Omental fat pad (tissue), 4 donors: ENCODE data around the gene PCCA. TPM values are rescaled to one million over a fixed set of nuclear protein-coding genes. Genes with fewer than 3 reads are reported as not detected.

Source experiments
- ATAC-seq: fragments of 150-250 bp; one replicate; pipeline ENCODE4 v1.9.1; 2016; ENCODE audit warnings: mild to moderate bottlenecking, moderate library complexity; ENCODE audit not compliant: low FRiP score
- DNase-seq: peaks from one replicate; pipeline ENCODE4 v3.0.0-alpha.2; 2019; ENCODE audit warnings: low spot score
- CTCF ChIP-seq, 3 donors: fragments of 450-650 bp; IDR thresholded peaks; one replicate each; pipeline ENCODE4 v1.5.1; 2016 to 2017; ENCODE audit warnings: antibody characterized with exemption in 3 of 3, mild to moderate bottlenecking in 3 of 3, moderate library complexity in 2 of 3
- total RNA-seq, 4 donors: library from RNA; depleted of rRNA; stranded (reverse); fragments of >200 nt; gene quantifications; one replicate each; pipeline ENCODE4 v1.1.0, GENCODE V29; 2016

The PCCA gene
- total RNA-seq, 4 donors from 2014 or later = 27.5 to 61.6 (median 49.2) TPM

- no peak for TF ChIP-seq CTCF (IDR thresholded peaks at IDR 0.05)
- DNase-seq = no peak
- no peak for ATAC-seq
Observed at GRCh38 chr13:100529666-100530377, 440.9 kb downstream of the PCCA start.

DNA sequence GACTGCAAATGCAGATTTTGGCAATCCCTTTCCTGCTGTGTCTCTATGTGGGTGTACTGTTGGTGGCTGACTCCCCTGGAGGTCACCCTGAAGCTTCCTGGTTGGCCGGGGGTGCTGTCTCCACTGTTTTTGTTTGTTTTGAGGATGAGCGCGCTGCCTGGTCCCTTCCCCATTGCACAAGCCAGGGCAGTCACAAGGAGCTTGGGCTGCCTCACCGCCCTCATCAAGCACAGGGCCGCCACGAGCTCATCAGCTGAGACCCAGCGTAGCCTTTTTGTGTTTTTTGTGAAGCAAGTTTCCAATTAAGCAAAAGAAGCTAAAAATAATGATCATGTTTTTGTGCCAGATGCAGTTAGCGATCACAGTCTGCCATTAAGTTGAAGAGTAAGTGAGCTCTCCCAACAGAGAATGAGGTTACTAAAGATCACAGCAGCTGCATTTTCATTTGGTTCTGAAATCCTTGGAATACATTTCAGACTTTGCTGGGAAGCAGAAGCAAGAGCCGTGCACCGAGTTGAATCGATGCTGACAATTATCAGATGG is 441.8 kb downstream of the PCCA start:
- no peak for TF ChIP-seq CTCF (IDR thresholded peaks at IDR 0.05)
- DNase-seq = no peak
- ATAC-seq = no peak

- DNase-seq (no peak), ATAC-seq (peak; percentile 10)
- no peak for TF ChIP-seq CTCF (IDR thresholded peaks at IDR 0.05)
Observed at GRCh38 chr13:100532090-100532766, 443.3 kb downstream of the PCCA start.

GRCh38 chr13:100532836-100533435 is 444.0 kb downstream of the PCCA start:
- ATAC-seq = no peak

DNA sequence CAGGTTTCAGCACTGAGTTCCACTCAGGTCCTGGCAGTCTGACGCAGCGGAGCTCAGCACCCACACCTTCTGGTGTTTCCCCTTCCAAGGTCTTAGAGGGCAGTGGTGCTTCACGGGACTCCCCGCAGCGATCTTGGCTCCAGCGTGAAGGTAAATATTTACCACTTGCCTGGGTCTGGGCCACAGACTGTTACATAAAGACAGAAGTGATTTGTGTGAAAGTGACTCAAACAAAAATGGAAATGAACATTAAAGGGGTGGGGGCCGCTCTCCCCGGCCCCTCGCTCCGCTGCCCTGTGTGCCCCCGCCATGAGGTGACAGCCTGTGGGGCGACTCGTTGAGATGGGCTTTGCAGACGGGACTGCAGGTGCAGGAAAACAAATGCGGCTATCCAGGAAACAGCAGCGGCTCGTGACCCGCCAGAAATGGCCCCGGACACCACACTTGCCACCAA is 444.7 kb downstream of the PCCA start:
- no peak for TF ChIP-seq CTCF (IDR thresholded peaks at IDR 0.05)
- no peak for DNase-seq
- no peak for ATAC-seq

More at GRCh38 chr13:100532836-100533435, 444.0 kb downstream of the PCCA start:
- no peak for TF ChIP-seq CTCF (IDR thresholded peaks at IDR 0.05)
- no peak for DNase-seq

DNA sequence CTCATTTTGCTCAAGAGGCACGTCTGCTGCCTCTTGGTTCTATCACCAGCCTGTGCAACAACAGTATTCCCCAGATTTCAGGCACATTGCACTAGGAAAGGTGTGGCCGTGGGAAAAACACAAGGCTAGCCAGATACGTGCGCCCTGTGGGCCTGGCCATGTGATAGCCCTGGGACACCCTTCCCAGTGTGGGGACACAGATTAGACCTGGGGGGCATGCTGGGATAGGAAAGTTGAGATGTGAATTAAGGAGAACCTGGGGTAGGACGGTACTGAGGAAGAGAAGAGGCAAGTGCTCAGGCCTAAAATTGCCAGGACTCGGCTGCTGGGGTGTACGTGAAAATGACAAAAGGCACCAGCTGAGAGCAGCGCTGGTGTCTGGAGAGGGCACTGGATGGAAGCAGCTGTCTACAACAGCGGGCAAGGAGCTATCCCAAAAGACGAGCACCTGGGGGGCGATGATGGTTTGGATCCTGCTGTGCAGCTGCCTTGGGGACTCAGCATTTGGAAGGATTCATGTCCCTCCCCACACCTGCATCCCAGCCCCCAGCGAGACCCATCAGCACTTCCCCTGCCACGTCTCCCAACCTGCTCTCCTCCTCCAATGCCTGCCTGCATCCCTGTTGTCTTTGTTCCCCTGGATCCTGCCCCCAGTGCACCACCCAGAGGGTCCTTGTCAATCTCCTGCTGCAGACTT is 445.4 kb downstream of the PCCA start:
- no peak for TF ChIP-seq CTCF (IDR thresholded peaks at IDR 0.05)
- no peak for ATAC-seq
- no peak for DNase-seq
